GM19043 (cell line): ENCODE measurements around the gene UBE2E3.
"Not testable (repeated sequence)": the region's sequence is repeated elsewhere in the genome, so short reads cannot be mapped to it uniquely, and the experiment has no call there.

Source experiments
- ATAC-seq: cut with Tn5 transposase; IDR thresholded peaks from one replicate; pipeline ENCODE4 v1.9.1; 2021; ENCODE audit warnings: low read depth; ENCODE audit not compliant: unreplicated experiment

The UBE2E3 gene

GRCh38 chr2:181022652-181023051 lies 42.2 kb downstream of the UBE2E3 start:
- no peak for ATAC-seq

DNA sequence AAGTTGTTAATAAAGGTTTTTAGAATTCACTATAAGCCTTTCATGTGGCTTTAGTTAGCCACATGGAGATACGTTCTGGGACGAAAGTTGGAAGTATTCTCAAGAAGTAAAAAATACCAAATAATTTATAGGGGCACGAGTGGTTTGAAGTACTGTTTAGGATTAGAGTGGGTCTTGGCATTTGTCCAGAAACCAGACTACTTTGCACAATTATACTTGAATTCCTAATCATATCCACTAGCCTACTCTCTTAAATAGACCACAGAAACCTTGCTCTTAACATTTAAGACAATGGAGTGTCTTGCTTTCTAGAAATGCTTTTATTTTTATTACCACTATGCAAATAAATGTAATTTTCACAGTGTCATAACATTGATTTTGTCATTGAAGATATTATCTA lies 44.6 kb downstream of the UBE2E3 start:
- no peak for ATAC-seq

GRCh38 chr2:181036445-181036844 lies 56.0 kb downstream of the UBE2E3 start:
- peak; percentile 50 for ATAC-seq

- ATAC-seq: peak; percentile 55
Measured at GRCh38 chr2:181036848-181037603, 56.6 kb downstream of the UBE2E3 start.

DNA sequence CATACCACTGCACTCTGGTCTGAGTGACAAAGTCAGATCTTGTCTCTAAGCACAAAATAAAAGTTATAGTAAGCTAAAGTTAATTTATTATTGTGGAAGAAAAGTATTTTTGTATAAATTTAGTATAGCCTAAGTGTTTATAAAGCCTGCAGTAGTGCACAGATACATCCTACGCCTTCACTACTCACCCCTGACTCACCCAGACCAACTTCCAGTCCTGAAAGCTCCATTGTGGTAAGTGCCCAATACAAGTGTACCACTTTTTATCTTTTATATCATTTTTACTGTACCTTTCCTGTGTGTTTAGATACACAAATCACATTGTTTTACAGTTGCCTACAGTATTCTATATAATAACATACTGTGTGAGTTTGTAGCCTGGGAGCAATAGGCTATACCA lies 57.5 kb downstream of the UBE2E3 start:
- ATAC-seq: no peak

DNA sequence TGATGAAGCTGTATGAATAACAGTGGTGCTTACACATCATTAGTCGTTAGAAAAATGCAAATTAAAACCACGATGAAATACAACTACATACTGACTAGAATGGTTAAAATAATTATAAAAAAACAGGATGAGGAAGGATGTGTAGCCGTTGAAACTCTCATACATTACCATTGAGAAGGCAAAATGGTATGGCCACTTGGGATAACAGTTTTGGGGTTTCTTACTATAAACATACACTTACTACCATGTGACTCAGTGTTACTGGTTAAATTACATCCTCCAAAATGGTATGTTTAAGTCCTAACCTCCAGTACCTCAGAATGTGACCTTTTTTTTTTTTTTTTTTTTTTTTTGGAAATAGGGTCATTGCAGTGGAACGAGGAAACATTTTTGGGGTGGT lies 58.4 kb downstream of the UBE2E3 start:
- ATAC-seq: no peak

- ATAC-seq: not testable (repeated sequence)
Measured at GRCh38 chr2:181040839-181041238, 60.4 kb downstream of the UBE2E3 start.

DNA sequence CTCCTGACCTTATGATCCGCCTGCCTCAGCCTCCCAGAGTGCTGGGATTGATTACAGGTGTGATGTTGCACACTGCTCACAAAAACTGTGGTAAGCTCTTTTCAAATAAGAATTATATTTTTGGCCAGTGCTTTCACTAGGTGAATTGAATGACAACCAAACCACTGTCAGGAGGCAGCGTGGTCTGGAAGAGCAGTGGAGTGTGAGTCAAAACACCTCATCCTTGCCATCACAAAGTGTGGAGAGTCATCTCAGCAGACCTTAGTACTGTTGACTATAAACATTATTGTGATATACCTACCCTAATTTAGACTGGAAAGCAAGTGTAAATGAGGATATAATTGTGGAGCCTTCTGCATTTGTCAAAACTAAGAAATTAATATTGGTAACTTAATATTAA lies 61.3 kb downstream of the UBE2E3 start:
- ATAC-seq: no peak

- no peak for ATAC-seq
Measured at GRCh38 chr2:181042706-181043105, 62.3 kb downstream of the UBE2E3 start.

GRCh38 chr2:181046833-181047232 lies 66.4 kb downstream of the UBE2E3 start:
- peak; percentile 66 for ATAC-seq

- ATAC-seq: no peak
Measured at GRCh38 chr2:181047829-181048228, 67.4 kb downstream of the UBE2E3 start.

- ATAC-seq: no peak
Measured at GRCh38 chr2:181051861-181052522, 71.6 kb downstream of the UBE2E3 start.

DNA sequence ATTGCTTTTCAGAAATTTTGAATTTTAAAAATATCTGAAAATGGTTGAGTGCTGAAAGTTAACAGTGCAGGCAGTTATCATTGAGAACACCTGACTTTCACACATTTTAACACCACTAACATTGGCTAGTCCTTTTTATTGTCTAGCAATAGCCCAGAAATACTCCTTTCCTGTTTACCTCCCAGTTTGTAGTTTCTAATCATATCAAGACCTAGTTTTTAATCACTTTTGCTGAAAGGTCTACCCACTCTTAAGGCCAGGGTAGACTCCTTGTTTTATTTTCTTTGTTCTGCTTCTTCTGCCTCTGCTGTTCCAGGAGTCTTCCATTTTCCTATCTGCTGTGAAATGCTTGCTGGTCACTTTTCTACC lies 72.1 kb downstream of the UBE2E3 start:
- no peak for ATAC-seq

DNA sequence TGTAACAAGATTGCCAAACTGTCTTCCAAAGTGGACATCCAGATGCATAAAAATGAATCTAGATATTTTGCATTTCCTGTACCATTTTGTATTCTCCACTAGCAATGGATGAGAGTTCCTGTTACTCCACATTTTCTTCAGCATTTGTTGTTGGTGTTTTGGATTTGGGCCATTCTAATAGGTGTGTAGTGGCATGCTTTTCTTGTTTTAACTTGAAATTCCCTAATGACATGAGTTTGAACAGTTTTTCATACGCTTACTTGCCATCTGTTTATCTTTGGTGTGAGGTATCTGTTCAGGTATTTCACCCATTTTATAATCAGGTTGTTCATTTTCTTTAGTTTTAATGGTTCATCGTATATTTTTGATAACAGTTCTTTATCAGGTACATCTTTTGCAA lies 73.9 kb downstream of the UBE2E3 start:
- no peak for ATAC-seq

GRCh38 chr2:181054843-181055242 lies 74.4 kb downstream of the UBE2E3 start:
- ATAC-seq: no peak

DNA sequence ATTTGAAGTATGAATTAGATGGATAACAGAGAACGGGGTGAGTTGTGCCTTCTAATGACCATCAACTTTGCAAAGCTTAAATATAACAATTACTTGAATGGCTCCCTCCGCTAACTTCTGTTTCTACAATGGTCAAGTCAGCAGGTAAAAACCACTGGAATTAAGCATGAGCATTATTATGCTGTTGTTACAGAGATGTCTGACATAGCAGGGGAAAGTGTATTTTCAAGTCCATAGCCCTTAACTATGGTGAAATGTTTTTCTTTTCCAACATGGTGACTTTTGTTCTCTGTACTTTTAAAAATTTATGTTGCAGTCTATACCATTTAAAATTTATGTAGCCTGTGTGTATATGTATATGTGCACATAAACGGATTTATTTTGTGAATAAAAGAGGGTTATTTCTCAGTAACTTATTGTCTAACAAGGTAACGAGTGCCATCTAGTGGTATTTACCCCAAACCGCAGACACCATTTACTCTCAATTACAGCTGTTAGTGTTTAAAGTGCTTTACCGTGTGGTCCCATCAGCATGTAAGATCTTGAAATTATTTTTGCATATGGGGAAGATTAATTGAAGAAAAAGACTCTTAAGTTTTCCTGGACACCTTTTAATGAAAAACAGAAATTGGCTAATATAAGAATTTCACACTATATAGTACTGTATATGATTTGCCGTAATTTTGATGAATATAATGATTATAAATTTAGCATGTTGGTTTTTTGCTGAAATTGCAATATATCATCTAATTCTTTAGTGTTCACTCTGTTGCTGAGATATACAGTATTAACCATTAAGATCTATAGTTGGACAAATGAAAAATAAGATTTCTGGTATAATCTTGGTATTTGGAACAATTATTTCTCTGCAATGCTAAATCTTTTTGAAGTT lies 78.2 kb downstream of the UBE2E3 start:
- ATAC-seq: peak; percentile 62

DNA sequence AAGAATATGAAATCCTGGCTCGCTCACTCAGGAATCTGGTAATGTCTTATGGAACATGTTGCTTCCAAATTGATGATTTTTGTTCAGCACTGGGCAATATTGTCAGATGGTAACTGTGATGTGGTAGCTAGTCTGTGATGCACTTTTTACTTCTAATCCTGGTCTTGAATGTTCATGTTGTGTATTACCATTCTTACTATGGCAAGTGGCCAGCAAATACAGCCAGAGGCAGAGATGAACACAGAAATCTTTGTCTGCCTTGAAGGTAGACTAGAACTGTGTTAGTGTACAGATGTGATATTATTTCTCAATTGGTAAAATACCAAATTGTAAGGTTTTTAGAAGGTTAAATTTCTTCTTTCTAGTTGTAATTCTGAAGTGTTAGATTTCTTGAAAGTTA lies 83.3 kb downstream of the UBE2E3 start:
- no peak for ATAC-seq

DNA sequence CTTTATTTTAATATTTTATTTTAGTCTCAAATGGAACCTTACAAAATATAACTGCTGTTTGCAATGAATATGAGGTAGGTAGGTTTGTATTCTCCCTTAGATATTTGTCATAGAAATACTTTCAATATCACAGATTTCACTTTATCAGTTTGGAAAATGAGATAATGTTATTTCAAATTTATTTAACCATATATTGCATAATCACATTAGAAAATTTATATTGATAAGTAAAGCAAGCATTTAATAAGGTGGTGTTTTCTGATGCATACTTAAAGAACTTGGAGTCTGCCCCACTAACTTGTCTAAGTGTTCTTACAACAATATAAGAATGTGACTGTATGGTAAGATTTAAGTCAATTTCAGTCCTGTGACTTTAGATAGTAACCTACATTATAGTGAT lies 85.1 kb downstream of the UBE2E3 start:
- no peak for ATAC-seq

DNA sequence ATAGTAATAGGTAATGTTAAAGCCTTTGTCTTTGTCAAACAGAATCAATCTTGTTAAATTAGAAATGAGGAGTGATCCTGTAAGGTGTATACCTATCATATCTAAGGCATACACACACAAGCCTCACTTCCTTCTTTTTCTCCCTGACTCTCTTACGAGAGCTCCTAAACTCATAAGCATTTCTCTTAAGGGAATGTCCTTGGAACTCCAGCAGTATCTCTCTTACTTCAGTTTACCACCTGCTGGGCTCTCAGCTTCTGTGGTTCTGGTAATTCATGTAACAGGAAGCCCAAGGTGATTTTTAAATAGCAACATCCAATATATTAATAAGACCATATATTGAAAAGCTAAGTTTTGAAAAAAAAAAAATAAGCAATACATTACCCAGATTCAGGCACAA lies 85.9 kb downstream of the UBE2E3 start:
- ATAC-seq: no peak

GRCh38 chr2:181070119-181070835 lies 89.9 kb downstream of the UBE2E3 start:
- ATAC-seq: no peak

GRCh38 chr2:181070836-181071200 lies 90.4 kb downstream of the UBE2E3 start:
- no peak for ATAC-seq
